Vagina (tissue), 2 donors: ENCODE measurements around the gene ABHD16B. TPM values are rescaled to one million over a fixed set of nuclear protein-coding genes. Genes with fewer than 3 reads are reported as not detected.

Experiments
- DNase-seq, 2 donors: peaks; one replicate each; pipeline ENCODE4 v3.0.0-alpha.2; 2017; ENCODE audit errors: extremely low spot score in 2 of 2
- H3K27ac ChIP-seq: fragments of 200-600 bp; sonication (generic); one replicate; pipeline ENCODE4 v1.5.1; 2019
- H3K27me3 ChIP-seq: fragments of 200-600 bp; sonication (generic); one replicate; pipeline ENCODE4 v1.5.1; 2019
- H3K36me3 ChIP-seq, 2 donors: fragments of 200-600 bp; sonication (generic); one replicate each; pipeline ENCODE4 v1.5.1; 2017 to 2019
- H3K4me1 ChIP-seq: fragments of 200-600 bp; sonication (generic); one replicate; pipeline ENCODE4 v1.5.1; 2019
- H3K4me3 ChIP-seq, 2 donors: fragments of 200-600 bp; sonication (generic); 1 replicate in 1 of 2; 2 replicates in 1 of 2; pipeline ENCODE4 v1.5.1; 2016 to 2019
- H3K9me3 ChIP-seq: fragments of 200-600 bp; sonication (generic); one replicate; pipeline ENCODE4 v1.5.1; 2019
- POLR2A ChIP-seq, 2 donors: fragments of 450-650 bp; IDR thresholded peaks; one replicate each; pipeline ENCODE4 v1.6.1; 2017; ENCODE audit warnings: antibody characterized with exemption in 2 of 2, mild to moderate bottlenecking in 2 of 2, moderate library complexity in 2 of 2
- POLR2AphosphoS5 ChIP-seq, 2 donors: sonication (generic); formaldehyde crosslinking; IDR thresholded peaks; one replicate each; pipeline ENCODE4 v1.9.0; 2017; ENCODE audit warnings: antibody characterized with exemption in 2 of 2, mild to moderate bottlenecking in 2 of 2, low read depth in 1 of 2; ENCODE audit not compliant: insufficient read depth in 1 of 2
- intact Hi-C: fragments of 100-400 bp; cut with DNase I; formaldehyde crosslinking; loops from one replicate; pipeline ENCODE4 v1.15.1; 2023
- total RNA-seq: library from RNA; depleted of rRNA; stranded (reverse); fragments of >200 nt; gene quantifications from one replicate; pipeline ENCODE4 v1.2.3, GENCODE V29; 2016
- TF ChIP-seq, protein P1 (sequence below), 3 experiments: fragments of 450-650 bp in 2 of 3; fragments of 200-600 bp in 1 of 3; sonication (generic) in 1 of 3; IDR thresholded peaks; one replicate each; pipeline ENCODE4 v1.5.1; 2017 to 2019; ENCODE audit warnings: antibody characterized with exemption in 3 of 3, mild to moderate bottlenecking in 2 of 3, moderate library complexity in 2 of 3

Gene ABHD16B
- total RNA-seq, 1 donor from 2014 or later: not detected

DNA sequence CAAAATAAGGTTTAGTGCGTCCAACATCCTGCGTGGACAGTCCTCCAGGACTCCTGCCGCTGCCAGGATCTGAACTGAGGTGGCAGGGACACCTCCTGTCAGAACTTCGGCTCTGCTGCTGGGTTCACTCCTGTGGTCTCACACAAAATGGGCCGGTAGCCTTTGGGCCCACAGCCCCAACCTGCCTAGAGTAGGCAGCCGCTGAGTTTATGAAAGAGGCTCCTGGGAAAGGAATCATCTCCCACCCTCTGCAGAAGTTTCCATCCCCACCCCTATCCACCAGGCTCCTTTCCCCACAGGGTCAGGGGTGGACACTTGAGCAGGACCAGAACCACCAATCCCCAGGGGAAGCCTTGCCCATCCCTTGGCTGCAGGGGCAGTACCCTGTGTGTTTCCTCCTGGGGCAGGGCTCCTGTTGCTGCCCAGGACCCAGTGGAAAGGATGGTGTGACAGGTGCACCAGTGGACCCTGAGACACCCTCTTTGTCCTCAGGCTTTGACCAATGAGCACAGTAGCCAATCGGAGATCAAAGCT lies 2.1 kb upstream of the ABHD16B start:
- Histone ChIP-seq H3K27ac (peak overlapping the region; percentile 2), H3K4me3 (no peak overlapping the region), H3K4me1 (peaks cover 51% of the 10 kb centered on the region), H3K36me3 (peaks cover 0 to 8% of the 10 kb centered on the region in 2 donors), H3K9me3 (no peaks in the 10 kb centered on the region), H3K27me3 (no peaks in the 10 kb centered on the region)
- intact Hi-C loops: no loop called here
- no peak for TF ChIP-seq POLR2A (IDR thresholded peaks at IDR 0.05)
- TF ChIP-seq POLR2AphosphoS5 (IDR thresholded peaks at IDR 0.05; ENCODE audit: insufficient read depth in 1 of 2, low read depth in 1 of 2): no peak
- TF ChIP-seq, protein P1, sequence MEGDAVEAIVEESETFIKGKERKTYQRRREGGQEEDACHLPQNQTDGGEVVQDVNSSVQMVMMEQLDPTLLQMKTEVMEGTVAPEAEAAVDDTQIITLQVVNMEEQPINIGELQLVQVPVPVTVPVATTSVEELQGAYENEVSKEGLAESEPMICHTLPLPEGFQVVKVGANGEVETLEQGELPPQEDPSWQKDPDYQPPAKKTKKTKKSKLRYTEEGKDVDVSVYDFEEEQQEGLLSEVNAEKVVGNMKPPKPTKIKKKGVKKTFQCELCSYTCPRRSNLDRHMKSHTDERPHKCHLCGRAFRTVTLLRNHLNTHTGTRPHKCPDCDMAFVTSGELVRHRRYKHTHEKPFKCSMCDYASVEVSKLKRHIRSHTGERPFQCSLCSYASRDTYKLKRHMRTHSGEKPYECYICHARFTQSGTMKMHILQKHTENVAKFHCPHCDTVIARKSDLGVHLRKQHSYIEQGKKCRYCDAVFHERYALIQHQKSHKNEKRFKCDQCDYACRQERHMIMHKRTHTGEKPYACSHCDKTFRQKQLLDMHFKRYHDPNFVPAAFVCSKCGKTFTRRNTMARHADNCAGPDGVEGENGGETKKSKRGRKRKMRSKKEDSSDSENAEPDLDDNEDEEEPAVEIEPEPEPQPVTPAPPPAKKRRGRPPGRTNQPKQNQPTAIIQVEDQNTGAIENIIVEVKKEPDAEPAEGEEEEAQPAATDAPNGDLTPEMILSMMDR (IDR thresholded peaks at IDR 0.05): no peak
- DNase-seq: no peak

DNA sequence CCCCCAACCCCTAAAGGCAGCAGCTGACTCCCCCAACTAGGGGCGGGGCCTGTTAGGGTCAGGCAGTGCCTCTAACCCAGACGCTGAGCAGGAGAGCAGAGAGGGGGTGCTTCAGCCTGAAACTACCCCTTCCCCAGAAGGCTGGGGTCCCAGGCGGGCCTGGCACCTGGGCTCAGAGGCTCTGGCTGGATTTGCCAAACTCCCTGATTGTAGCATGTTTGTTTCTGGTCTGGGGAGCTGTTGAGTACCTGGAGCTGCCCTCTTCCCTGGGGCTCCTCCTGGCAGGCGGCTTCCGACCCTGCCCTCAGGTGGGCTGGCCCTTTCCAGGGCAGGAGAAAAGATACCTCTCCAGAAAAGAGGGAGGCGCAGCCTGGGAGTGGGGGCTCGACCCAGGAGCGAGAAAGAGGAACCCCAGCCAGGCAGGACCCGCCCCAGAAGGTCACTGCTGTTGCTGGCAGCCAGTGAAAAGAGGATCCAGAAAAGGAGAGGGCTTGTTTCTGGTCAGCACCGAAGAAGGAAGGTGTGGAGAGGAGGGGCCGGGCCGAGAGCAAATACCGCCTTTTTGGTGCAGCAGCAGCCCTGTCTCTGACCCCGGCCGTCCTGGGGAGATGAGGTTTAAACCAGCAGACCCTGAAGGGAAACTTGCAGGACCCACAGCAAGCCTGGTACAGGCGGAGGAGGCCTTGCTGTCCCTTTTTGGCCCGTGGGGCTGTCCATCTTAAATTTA lies 810 bp upstream of the ABHD16B start:
- TF ChIP-seq POLR2A (IDR thresholded peaks at IDR 0.05) (no peak), POLR2AphosphoS5 (IDR thresholded peaks at IDR 0.05; ENCODE audit: insufficient read depth in 1 of 2, low read depth in 1 of 2) (no peak)
- TF ChIP-seq, protein P1 (IDR thresholded peaks at IDR 0.05): no peak
- H3K4me1 ChIP-seq: peaks cover 45% of the 10 kb centered on the region
- H3K27ac ChIP-seq: no peak overlapping the region
- H3K36me3 ChIP-seq: peaks cover 0 to 8% of the 10 kb centered on the region in 2 donors
- no peaks in the 10 kb centered on the region for H3K27me3 ChIP-seq
- intact Hi-C loops: no loop called here
- H3K9me3 ChIP-seq: no peaks in the 10 kb centered on the region
- no peak overlapping the region for H3K4me3 ChIP-seq
- no peak for DNase-seq

DNA sequence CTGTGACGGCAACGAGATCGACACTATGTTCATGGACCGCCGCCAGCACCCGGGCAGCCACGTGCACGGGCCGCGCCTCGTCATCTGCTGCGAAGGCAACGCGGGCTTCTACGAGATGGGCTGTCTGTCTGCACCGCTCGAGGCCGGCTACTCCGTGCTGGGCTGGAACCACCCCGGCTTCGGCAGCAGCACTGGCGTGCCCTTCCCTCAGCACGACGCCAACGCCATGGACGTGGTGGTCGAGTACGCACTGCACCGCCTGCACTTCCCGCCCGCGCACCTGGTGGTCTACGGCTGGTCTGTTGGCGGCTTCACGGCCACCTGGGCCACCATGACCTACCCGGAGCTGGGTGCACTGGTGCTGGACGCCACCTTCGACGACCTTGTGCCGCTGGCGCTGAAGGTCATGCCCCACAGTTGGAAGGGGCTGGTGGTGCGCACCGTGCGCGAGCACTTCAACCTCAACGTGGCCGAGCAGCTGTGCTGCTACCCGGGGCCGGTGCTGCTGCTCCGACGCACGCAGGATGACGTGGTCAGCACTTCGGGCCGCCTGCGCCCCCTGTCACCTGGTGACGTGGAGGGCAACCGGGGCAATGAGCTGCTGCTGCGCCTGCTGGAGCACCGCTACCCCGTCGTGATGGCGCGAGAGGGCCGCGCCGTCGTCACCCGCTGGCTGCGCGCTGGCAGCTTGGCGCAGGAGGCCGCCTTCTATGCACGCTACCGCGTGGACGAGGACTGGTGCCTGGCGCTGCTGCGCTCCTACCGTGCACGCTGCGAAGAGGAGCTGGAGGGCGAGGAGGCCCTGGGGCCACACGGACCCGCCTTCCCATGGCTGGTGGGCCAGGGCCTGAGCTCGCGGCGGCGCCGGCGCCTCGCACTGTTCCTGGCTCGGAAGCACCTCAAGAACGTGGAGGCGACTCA lies 943 bp downstream of the ABHD16B start:
- Histone ChIP-seq H3K36me3 (peaks cover 0 to 8% of the 10 kb centered on the region in 2 donors), H3K27ac (no peak overlapping the region), H3K9me3 (no peaks in the 10 kb centered on the region), H3K27me3 (no peaks in the 10 kb centered on the region), H3K4me3 (no peak overlapping the region), H3K4me1 (peaks cover 53% of the 10 kb centered on the region)
- intact Hi-C loops: no loop called here
- no peak for TF ChIP-seq POLR2AphosphoS5 (IDR thresholded peaks at IDR 0.05; ENCODE audit: insufficient read depth in 1 of 2, low read depth in 1 of 2)
- no peak for TF ChIP-seq POLR2A (IDR thresholded peaks at IDR 0.05)
- TF ChIP-seq, protein P1 (IDR thresholded peaks at IDR 0.05): no peak
- no peak for DNase-seq

DNA sequence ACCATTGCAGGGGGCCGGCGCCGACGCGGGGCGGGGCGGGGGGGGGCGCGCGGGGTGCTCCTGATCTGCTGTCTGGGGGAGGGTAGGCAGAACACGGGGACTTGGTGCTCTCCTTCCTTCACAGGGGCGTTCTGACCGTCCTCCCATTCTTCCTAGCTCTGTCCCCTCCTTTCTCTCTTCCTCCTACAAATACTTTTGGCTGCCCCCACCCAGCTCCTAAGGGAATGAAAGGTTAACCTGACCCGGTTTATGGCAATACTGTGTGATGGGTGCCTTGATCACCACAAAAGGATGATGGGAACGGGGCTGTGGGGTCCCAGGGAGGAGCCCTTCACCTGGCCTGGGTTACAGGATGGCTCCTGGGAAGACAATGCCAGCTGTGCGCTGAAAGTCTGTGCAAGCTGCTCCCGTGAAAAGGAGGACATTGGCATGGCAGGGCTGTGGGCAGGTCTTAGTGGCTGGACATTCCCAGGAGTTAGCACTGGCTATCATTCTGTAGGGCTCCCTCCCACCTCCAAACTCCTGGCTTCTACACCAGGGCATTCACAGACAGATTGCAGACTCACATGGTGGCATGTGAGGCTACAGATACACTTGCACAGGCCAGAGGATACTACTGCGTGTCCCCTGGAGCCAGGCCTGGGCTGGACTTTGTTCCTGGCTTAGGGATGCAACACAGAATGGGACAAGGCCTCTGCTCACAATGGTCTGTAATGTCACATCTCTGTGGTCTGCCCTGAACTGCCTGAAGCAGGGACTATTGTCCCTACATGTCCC lies 1.9 kb downstream of the ABHD16B start:
- intact Hi-C loops: no loop called here
- H3K4me3 ChIP-seq: peak overlapping the region; percentile 53 to 94
- TF ChIP-seq POLR2AphosphoS5 (IDR thresholded peaks at IDR 0.05; ENCODE audit: insufficient read depth in 1 of 2, low read depth in 1 of 2) (no peak), POLR2A (IDR thresholded peaks at IDR 0.05) (no peak)
- TF ChIP-seq, protein P1 (IDR thresholded peaks at IDR 0.05): no peak
- DNase-seq: no peak
- no peaks in the 10 kb centered on the region for H3K27me3 ChIP-seq
- H3K36me3 ChIP-seq: peaks cover 0 to 8% of the 10 kb centered on the region in 2 donors
- H3K27ac ChIP-seq: peak overlapping the region; percentile 93
- peaks cover 46% of the 10 kb centered on the region for H3K4me1 ChIP-seq
- H3K9me3 ChIP-seq: no peaks in the 10 kb centered on the region
